ENCODE measurements around the gene LRRC4. TPM values are rescaled to one million over a fixed set of nuclear protein-coding genes. Genes with fewer than 3 reads are reported as not detected.

LRRC4 gene
- total RNA-seq, 1 experiment from 2014 or later = 0.26 TPM

- H3K36me3 ChIP-seq (ENCODE audit: low read depth, low read length) = 0 out of 2 replicates have a peak, but pooled peaks cover 4% of the 10 kb centered on the region
- ATAC-seq (no peak), DNase-seq (no peak)
- no peak overlapping the region for H3K27ac ChIP-seq (ENCODE audit: low read length)
- no peak overlapping the region for H3K4me2 ChIP-seq (ENCODE audit: low read length)
- no peaks in the 10 kb centered on the region for H3K4me1 ChIP-seq (ENCODE audit: insufficient read depth, low read length)
- no peak overlapping the region for H2AFZ ChIP-seq (ENCODE audit: low read length)
- CTCF ChIA-PET = no interaction called here
- H4K20me1 ChIP-seq (ENCODE audit: low read length) = no peaks in the 10 kb centered on the region
- H3K9ac ChIP-seq (ENCODE audit: low read length) = no peak overlapping the region
- TF ChIP-seq EZH2 (IDR thresholded peaks at IDR 0.05; ENCODE audit: low read length, unreplicated experiment) (no peak), CTCF (conservative IDR thresholded peaks at IDR 0.05; ENCODE audit: low read depth, low read length) (no peak), EZH2phosphoT487 (IDR thresholded peaks at IDR 0.05; ENCODE audit: borderline replicate concordance, low read length) (no peak)
- H3F3A ChIP-seq (ENCODE audit: low read length, unreplicated experiment) = no peaks in the 10 kb centered on the region
- H3K27me3 ChIP-seq (ENCODE audit: low read length) = no peaks in the 10 kb centered on the region
- BruUV-seq (replicated peaks) = no TSS peak
- intact Hi-C loops (cut with micrococcal nuclease) = no loop called here
- POLR2A ChIA-PET (ENCODE audit: unreplicated experiment) = no interaction called here
- no peaks in the 10 kb centered on the region for H3K79me2 ChIP-seq (ENCODE audit: low read length)
- no peaks in the 10 kb centered on the region for H3K9me3 ChIP-seq (ENCODE audit: low read length)
- no peak overlapping the region for H3K4me3 ChIP-seq (ENCODE audit: low read length)
- no peaks in the 10 kb centered on the region for H3K9me2 ChIP-seq (replicated peaks; ENCODE audit: low read length)
These were observed 30.4 kb downstream of the LRRC4 start for GRCh38 chr7:128000854-128001265.

GRCh38 chr7:128000048-128000447 is 31.2 kb downstream of the LRRC4 start:
- POLR2A ChIA-PET (ENCODE audit: unreplicated experiment) = no interaction called here
- ATAC-seq = no peak
- CTCF ChIA-PET = no interaction called here

More at GRCh38 chr7:128000048-128000447, 31.2 kb downstream of the LRRC4 start:
- Histone ChIP-seq H3K9me3 (ENCODE audit: low read length) (no peaks in the 10 kb centered on the region), H3K4me3 (ENCODE audit: low read length) (no peak overlapping the region), H3K27ac (ENCODE audit: low read length) (no peak overlapping the region), H3K4me2 (ENCODE audit: low read length) (no peak overlapping the region), H3K79me2 (ENCODE audit: low read length) (no peaks in the 10 kb centered on the region), H3K27me3 (ENCODE audit: low read length) (no peaks in the 10 kb centered on the region), H3K9ac (ENCODE audit: low read length) (no peak overlapping the region), H3K4me1 (ENCODE audit: insufficient read depth, low read length) (no peaks in the 10 kb centered on the region), H2AFZ (ENCODE audit: low read length) (no peak overlapping the region), H4K20me1 (ENCODE audit: low read length) (no peaks in the 10 kb centered on the region; the same call in 1 of the 2 replicates), H3K9me2 (replicated peaks; ENCODE audit: low read length) (no peaks in the 10 kb centered on the region), H3K36me3 (ENCODE audit: low read depth, low read length) (0 out of 2 replicates have a peak, but pooled peaks cover 4% of the 10 kb centered on the region), H3F3A (ENCODE audit: low read length, unreplicated experiment) (no peaks in the 10 kb centered on the region)
- intact Hi-C loops (cut with micrococcal nuclease) = no loop called here
- TF ChIP-seq EZH2phosphoT487 (IDR thresholded peaks at IDR 0.05; ENCODE audit: borderline replicate concordance, low read length) (no peak), CTCF (conservative IDR thresholded peaks at IDR 0.05; ENCODE audit: low read depth, low read length) (no peak), EZH2 (IDR thresholded peaks at IDR 0.05; ENCODE audit: low read length, unreplicated experiment) (no peak)
- BruUV-seq (replicated peaks) = no TSS peak
- DNase-seq = no peak
